COLO668 (cell line): ENCODE data around the gene GAS5.
"Not testable (repeated sequence)": the region's sequence is repeated elsewhere in the genome, so short reads cannot be mapped to it uniquely, and the experiment has no call there.

ENCODE experiments used
- DNase-seq: peaks from one replicate; lab custom pipeline; 2025; ENCODE audit not compliant: unreplicated experiment; lab: John Stamatoyannopoulos, UW

GAS5 gene

DNA sequence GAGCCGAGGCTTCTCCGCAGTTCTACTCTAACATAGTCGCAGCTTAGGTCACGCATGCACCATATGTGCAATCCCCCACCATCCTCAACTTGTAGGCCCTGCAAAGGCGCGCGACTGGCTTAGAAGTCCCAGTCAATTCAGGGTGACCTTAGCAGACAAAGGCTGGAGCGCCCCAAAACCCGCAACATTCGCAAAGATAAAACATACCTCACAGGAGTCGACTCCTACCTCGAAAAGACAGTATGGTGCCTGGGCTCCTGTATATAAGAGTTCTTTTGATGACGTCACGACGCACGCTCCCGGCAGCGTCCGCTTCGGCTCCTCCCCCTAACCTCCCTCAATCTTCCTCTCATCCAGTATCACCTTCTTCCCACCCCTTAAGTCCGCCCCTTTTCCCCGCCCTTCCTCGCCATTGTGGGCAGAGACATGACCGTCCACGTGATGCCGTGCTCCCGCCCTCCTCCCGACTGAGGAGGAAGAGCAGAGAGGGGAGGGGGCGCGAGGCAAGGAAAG, at the start of gene GAS5:
GAS5 (minus strand) TSS at position 237 of the 513 bp plus-strand sequence.
- peak; percentile 99 for DNase-seq

DNA sequence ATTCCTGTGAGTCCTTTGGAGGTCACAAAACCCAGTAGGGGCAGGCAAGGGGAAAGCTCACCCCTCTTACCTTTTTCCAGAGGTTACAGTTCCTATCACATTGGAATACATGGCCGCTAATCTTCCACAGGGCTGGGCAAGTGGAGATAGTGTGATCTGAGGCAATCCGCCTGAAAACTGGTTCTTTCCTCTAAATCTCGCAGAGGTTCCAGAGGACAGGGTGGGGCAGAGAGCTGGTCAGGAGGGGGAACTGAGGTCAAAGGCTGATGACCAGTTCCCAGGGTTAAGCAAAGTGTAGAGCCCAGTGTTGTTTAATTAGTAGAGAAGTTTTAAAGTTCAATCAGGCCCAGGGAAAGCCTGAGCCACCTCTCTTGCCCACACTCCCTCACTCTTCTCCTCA, 49.4 kb upstream of the GAS5 start, which contains the start of gene SERPINC1:
SERPINC1 (minus strand) TSS at position 179 of the 400 bp plus-strand sequence; CDS start at position 111, 68 bp downstream.
- DNase-seq = no peak

GRCh38 chr1:173916667-173917066, 48.9 kb upstream of the GAS5 start:
- no peak for DNase-seq

DNA sequence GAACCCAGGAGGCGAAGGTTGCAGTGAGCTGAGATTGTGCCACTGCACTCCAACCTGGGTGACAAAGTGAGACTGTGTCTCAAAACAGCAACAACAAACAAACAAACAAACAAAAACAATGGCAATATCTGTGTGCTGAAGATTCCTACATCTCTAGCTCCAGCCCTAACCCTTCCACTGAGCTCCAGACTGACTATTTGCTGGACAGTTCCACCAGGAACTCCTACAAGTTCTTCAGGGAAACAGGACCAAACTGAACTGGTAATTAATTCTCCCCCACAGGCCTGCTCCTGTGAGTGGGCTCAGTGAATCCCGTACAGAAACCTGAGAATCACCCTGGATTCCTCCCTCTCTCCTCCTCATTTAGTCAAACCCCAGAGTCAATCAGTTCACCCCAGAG, 47.8 kb upstream of the GAS5 start:
- DNase-seq = no peak

DNA sequence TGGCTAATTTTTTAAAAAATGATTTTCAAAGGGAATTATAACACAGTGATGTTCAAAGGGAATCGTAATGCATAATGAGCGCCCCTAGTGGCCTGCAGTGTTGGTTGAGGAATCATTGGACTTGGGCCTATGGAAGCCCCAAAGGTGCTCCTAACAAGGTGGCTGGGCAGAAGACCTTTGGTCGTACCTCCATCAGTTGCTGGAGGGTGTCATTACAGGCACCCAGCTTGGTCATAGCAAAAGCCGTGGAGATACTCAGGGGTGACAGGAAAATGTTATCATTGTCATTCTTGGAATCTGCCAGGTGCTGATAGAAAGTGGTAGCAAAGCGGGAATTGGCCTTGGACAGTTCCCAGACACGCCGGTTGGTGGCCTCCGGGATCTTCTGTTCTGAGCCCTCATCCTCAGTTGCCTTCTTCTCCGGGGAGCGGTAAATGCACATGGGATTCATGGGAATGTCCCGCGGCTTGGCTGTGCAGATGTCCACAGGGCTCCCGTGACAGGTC, 46.6 kb upstream of the GAS5 start:
- DNase-seq = peak; percentile 58

- no peak for DNase-seq
Measured at GRCh38 chr1:173913111-173913510, 45.3 kb upstream of the GAS5 start.

GRCh38 chr1:173903827-173904531, 36.2 kb upstream of the GAS5 start:
- DNase-seq = no peak

DNA sequence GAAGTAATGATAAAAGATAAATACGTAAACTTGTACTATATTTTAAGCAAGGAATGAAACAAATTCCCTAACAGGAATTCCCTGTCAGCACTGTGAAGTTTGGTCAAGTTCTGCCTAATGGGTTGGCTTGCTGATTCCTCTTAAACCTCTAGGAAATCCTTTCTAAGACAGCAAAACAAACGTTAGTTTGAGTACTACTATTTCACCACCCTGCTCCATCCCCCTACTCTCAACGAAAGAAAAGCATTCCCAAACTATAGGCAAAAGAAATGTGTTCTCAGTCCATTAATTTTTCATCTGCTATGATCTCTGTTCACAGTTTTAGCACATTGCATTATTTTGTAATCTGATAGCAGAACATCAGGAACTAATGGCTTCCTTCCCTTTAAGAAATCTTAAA, 33.2 kb upstream of the GAS5 start:
- DNase-seq = no peak

- no peak for DNase-seq
Measured at GRCh38 chr1:173900427-173900826, 32.6 kb upstream of the GAS5 start.

- no peak for DNase-seq
Measured at GRCh38 chr1:173894189-173894588, 26.4 kb upstream of the GAS5 start.

DNA sequence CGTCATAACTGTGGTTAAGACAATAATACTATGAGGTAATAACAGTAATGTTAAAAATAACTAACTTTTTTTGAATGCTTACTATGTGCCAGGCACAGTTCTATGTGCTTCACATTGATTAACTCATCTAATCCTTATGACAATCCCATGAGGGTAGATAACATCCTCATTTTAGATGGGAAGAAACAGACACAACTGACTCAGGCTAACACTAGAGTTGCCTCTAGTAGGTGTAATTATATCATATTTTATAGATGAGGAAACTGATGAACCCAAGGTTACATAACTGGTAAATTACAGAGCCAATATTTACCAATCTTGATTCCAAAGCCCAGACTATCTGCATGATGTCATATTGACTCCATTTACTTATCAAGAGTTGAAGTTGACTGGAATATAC, 25.8 kb upstream of the GAS5 start:
- no peak for DNase-seq

GRCh38 chr1:173889885-173890284, 22.1 kb upstream of the GAS5 start:
- DNase-seq = no peak

- no peak for DNase-seq
Measured at GRCh38 chr1:173888749-173889148, 21.0 kb upstream of the GAS5 start.

DNA sequence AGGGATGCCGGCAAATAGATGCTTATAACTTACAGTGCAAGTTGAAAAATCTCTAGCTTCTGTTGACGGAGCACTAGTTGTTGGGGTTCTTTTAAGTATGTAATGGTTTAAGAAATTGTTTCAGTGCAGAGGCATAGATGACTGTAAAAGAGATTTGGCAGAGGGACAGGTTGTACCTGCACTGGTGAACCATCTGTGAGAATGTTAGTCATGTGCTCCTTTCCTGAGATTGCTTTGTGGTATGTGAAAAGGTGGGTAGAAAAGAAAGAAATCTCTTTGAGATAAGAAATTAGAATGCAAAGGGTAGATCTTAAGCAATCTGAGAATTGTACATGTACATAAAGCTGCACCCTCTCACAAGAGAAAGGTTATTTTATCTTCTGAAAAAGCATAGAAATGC, 19.8 kb upstream of the GAS5 start:
- DNase-seq = no peak

DNA sequence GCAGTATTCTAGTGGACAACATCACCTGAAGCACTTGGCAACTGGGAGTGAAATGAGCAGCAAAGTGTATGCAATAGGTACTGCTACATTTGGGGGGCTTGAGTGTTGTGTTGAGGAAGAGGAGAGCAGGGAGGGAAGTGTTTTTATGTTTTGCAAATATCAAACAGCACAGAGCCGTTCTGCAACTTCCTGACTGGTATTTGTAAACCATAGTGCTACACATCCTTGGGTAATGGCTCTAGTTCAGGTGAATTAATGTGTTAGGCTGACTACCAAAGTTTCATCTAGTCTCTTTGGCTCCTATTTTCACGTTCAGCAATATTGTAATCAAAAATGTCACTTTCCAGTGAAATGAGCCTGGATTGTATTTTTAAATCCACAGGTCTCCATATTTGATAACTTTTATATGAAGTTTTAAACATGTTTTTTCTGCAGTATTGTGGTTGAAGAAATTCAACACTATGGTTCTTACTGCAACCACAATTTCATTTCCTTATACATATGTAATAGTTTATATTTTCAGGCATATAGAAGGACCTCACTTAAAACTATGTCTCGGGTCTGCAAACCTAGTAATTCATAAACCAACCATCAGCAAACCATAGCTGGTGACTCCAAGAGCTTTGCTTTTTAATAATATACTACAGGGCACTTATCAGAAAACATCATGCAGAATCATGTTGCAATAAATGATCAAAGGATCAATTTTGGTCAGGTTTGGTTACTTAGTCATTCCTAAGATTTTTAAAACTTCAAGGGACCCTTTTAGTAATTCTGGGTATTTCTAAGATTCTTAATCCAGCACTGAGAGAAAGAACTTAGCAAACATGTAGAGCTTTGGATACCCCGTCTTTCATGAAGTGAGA, 19.2 kb upstream of the GAS5 start:
- no peak for DNase-seq

- no peak for DNase-seq
Measured at GRCh38 chr1:173884701-173885100, 16.9 kb upstream of the GAS5 start.

DNA sequence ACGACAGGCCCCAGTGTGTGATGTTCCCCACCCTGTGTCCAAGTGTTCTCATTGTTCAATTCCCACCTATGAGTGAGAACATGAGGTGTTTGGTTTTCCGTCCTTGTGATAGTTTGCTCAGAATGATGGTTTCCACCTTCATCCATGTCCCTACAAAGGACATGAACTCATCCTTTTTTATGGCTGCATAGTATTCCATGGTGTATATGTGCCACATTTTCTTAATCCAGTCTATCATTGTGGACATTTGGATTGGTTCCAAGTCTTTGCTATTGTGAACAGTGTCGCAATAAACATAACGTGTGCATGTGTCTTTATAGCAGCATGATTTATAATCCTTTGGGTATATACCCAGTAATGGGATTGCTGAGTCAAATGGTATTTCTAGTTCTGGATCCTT, 13.3 kb upstream of the GAS5 start:
- DNase-seq = not testable (repeated sequence)

- DNase-seq = no peak
Measured at GRCh38 chr1:173878251-173878650, 10.5 kb upstream of the GAS5 start.

GRCh38 chr1:173876732-173877131, 8.9 kb upstream of the GAS5 start:
- DNase-seq = no peak

DNA sequence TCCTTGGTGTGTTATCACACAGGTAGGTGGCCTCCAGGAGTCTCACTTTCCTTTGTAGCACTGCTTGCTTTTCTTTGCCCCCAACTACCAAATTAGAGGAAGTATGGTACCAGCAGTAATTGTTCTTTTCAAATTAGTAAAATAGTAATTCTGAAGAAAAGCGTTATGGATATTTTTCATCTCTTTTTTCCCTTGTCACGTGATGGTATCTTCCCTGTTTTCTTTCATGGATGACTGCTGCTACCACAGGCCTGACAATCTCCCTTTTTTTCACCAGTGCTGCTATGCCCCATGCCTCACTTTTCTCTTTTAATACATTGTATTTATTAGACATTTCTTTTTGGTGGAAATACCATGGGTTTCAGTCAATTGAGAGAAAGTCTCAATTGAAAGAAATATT, 3.7 kb upstream of the GAS5 start:
- DNase-seq = no peak

- DNase-seq = no peak
Measured at GRCh38 chr1:173871091-173871490, 3.3 kb upstream of the GAS5 start.
